GM23338 (cell line): ENCODE results near the gene PHOX2B. TPM values are rescaled to one million over a fixed set of nuclear protein-coding genes. Genes with fewer than 3 reads are reported as not detected.

ENCODE experiments used
- ATAC-seq: fragments of 200-7000 bp; cut with Tn5 transposase; 3 replicates; pipeline ENCODE4 v1.9.1; 2020
- DNase-seq: peaks from one replicate; pipeline ENCODE4 v3.0.0-alpha.2; 2015; ENCODE audit warnings: low spot score
- H2AFZ ChIP-seq: fragments of 200-600 bp; sonication (generic); 2 replicates; pipeline ENCODE4 v1.8.0; 2016; ENCODE audit warnings: antibody characterized with exemption, mild to moderate bottlenecking, moderate library complexity
- H3F3A ChIP-seq: fragments of 200-600 bp; sonication (generic); replicated peaks from 2 replicates; pipeline ENCODE4 v1.8.0; 2017; ENCODE audit warnings: antibody characterized with exemption, mixed run types, low read depth
- H3K27ac ChIP-seq: fragments of 200-600 bp; sonication (generic); 2 replicates; pipeline ENCODE4 v1.6.1; 2016; ENCODE audit warnings: low read depth
- H3K27me3 ChIP-seq: fragments of 200-600 bp; sonication (generic); 2 replicates; pipeline ENCODE4 v1.8.0; 2016; ENCODE audit warnings: mild to moderate bottlenecking, mixed run types, moderate library complexity; ENCODE audit not compliant: insufficient read depth
- H3K36me3 ChIP-seq: fragments of 200-600 bp; sonication (generic); 2 replicates; pipeline ENCODE4 v1.8.0; 2016; ENCODE audit warnings: mild to moderate bottlenecking; ENCODE audit not compliant: insufficient read depth
- H3K4me1 ChIP-seq: fragments of 200-600 bp; sonication (generic); 2 replicates; pipeline ENCODE4 v1.8.0; 2016; ENCODE audit warnings: mild to moderate bottlenecking, moderate library complexity; ENCODE audit not compliant: insufficient read depth
- H3K4me2 ChIP-seq: fragments of 200-600 bp; sonication (generic); 2 replicates; pipeline ENCODE4 v1.7.1; 2017; ENCODE audit warnings: mixed run types
- H3K4me3 ChIP-seq: fragments of 200-600 bp; sonication (generic); 2 replicates; pipeline ENCODE4 v1.6.1; 2016; ENCODE audit warnings: mixed run types
- H3K79me2 ChIP-seq: fragments of 200-600 bp; sonication (generic); replicated peaks from 2 replicates; pipeline ENCODE4 v1.8.0; 2017; ENCODE audit warnings: mild to moderate bottlenecking; ENCODE audit not compliant: insufficient read depth
- H3K9me2 ChIP-seq: fragments of 200-600 bp; sonication (generic); 2 replicates; pipeline ENCODE4 v1.8.0; 2017; ENCODE audit not compliant: insufficient read depth
- H4K20me1 ChIP-seq: fragments of 200-600 bp; sonication (generic); replicated peaks from 2 replicates; pipeline ENCODE4 v1.8.0; 2017; ENCODE audit warnings: mild to moderate bottlenecking; ENCODE audit not compliant: insufficient read depth
- H3K27ac Mint-ChIP-seq: 2 replicates; pipeline ENCODE4 v1.8.0; 2020; ENCODE audit warnings: inconsistent platforms, mild to moderate bottlenecking, moderate library complexity, mixed read lengths
- H3K27me3 Mint-ChIP-seq: 3 replicates; pipeline ENCODE4 v1.8.0; 2022; ENCODE audit warnings: low read depth, mild to moderate bottlenecking, moderate library complexity, mixed read lengths, inconsistent platforms; ENCODE audit not compliant: insufficient read depth, poor library complexity
- H3K36me3 Mint-ChIP-seq: 3 replicates; pipeline ENCODE4 v1.8.0; 2021; ENCODE audit warnings: low read depth, mild to moderate bottlenecking, inconsistent platforms, moderate library complexity, mixed read lengths
- H3K4me1 Mint-ChIP-seq: 3 replicates; pipeline ENCODE4 v1.8.0; 2020; ENCODE audit warnings: mild to moderate bottlenecking, inconsistent platforms, mixed read lengths
- H3K4me3 Mint-ChIP-seq: 3 replicates; pipeline ENCODE4 v1.8.0; 2021; ENCODE audit warnings: moderate library complexity, mild to moderate bottlenecking, inconsistent platforms, mixed read lengths
- H3K9me3 Mint-ChIP-seq: 3 replicates; pipeline ENCODE4 v1.8.0; 2020; ENCODE audit warnings: moderate library complexity, mild to moderate bottlenecking, inconsistent platforms, mixed read lengths
- EZH2 ChIP-seq: fragments of 200-600 bp; sonication (generic); IDR thresholded peaks from one replicate; pipeline ENCODE4 v1.8.0; 2017; ENCODE audit warnings: antibody characterized with exemption, mild to moderate bottlenecking, low read depth; ENCODE audit not compliant: unreplicated experiment
- EZH2phosphoT487 ChIP-seq: fragments of 200-600 bp; sonication (generic); IDR thresholded peaks from one replicate; pipeline ENCODE4 v1.8.1; 2018; ENCODE audit warnings: antibody characterized with exemption; ENCODE audit not compliant: unreplicated experiment
- JUNB ChIP-seq: IDR thresholded peaks from one replicate; pipeline ENCODE4 v1.6.1; 2016; ENCODE audit warnings: antibody characterized with exemption; ENCODE audit not compliant: unreplicated experiment
- NANOG ChIP-seq: IDR thresholded peaks from 2 replicates; pipeline ENCODE4 v1.6.1; 2016; ENCODE audit warnings: antibody characterized with exemption, borderline replicate concordance
- POLR2AphosphoS5 ChIP-seq: IDR thresholded peaks from 2 replicates; pipeline ENCODE4 v1.6.1; 2016; ENCODE audit warnings: antibody characterized with exemption, low read depth
- ZNF114 ChIP-seq: fragments of 250-450 bp; sonication (Bioruptor Pico); IDR thresholded peaks from 2 replicates; pipeline ENCODE4 v1.5.0; 2020; ENCODE audit warnings: mild to moderate bottlenecking, moderate library complexity
- ZNF331 ChIP-seq: fragments of 250-450 bp; sonication (Bioruptor Pico); IDR thresholded peaks from 2 replicates; pipeline ENCODE4 v1.5.0; 2020; ENCODE audit warnings: low read depth, mild to moderate bottlenecking, moderate library complexity
- polyA plus RNA-seq: library from polyadenylated mRNA; unstranded; fragments of >200 nt; fragmentation: Nextera tagmentation; extraction: Ambion mirVana; gene quantifications from 2 replicates; pipeline ENCODE4 v1.2.1, GENCODE V29; 2016
- total RNA-seq: library from RNA; depleted of rRNA; stranded (reverse); fragments of >200 nt; shearing (Covaris generic); gene quantifications from 2 replicates; pipeline ENCODE4 v1.2.3, GENCODE V29; 2014
- TF ChIP-seq, protein P1 (sequence below), 2 experiments: fragments of 200-600 bp in 1 of 2; sonication (generic) in 1 of 2; conservative IDR thresholded peaks; 2 replicates each; pipeline versions ENCODE4 v1.5.1 to v1.6.1; 2016 to 2017; ENCODE audit warnings: antibody characterized with exemption in 2 of 2, low read depth in 2 of 2, mild to moderate bottlenecking in 2 of 2, moderate library complexity in 1 of 2
- TF ChIP-seq, protein P2 (sequence below): IDR thresholded peaks from one replicate; pipeline ENCODE4 v1.6.1; 2018; ENCODE audit warnings: antibody characterized with exemption; ENCODE audit not compliant: unreplicated experiment

Gene PHOX2B
- total and polyA plus RNA-seq, 2 experiments from 2014 or later: not detected

DNA sequence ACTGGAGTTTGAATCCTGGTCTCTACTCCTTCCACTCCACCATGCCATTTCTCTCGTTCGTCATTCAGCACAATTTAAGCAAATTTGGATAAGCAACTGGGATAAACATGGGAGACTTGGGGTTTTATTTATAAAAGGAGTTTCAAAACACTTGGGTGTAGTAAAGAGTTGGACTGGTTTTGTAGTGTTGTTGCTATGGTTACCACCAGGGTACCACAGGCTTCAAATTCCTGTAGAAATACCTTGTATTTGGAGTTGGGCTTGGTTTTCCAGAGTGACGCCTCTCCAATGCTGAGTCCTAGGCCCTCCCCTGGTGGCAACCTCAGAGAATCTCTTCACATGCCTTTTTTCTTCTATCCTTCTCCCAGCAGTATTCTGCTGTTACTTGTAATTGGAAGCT lies 27.9 kb upstream of the PHOX2B start (continued):
- TF ChIP-seq, protein P1, sequence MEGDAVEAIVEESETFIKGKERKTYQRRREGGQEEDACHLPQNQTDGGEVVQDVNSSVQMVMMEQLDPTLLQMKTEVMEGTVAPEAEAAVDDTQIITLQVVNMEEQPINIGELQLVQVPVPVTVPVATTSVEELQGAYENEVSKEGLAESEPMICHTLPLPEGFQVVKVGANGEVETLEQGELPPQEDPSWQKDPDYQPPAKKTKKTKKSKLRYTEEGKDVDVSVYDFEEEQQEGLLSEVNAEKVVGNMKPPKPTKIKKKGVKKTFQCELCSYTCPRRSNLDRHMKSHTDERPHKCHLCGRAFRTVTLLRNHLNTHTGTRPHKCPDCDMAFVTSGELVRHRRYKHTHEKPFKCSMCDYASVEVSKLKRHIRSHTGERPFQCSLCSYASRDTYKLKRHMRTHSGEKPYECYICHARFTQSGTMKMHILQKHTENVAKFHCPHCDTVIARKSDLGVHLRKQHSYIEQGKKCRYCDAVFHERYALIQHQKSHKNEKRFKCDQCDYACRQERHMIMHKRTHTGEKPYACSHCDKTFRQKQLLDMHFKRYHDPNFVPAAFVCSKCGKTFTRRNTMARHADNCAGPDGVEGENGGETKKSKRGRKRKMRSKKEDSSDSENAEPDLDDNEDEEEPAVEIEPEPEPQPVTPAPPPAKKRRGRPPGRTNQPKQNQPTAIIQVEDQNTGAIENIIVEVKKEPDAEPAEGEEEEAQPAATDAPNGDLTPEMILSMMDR (conservative IDR thresholded peaks at IDR 0.05; ENCODE audit: low read depth in 2 of 2): no peak
- TF ChIP-seq NANOG (no peak), EZH2phosphoT487 (no peak), ZNF114 (CRISPR knock-in tag) (no peak), EZH2 (no peak), ZNF331 (CRISPR knock-in tag) (no peak), JUNB (no peak)
- TF ChIP-seq, protein P2, sequence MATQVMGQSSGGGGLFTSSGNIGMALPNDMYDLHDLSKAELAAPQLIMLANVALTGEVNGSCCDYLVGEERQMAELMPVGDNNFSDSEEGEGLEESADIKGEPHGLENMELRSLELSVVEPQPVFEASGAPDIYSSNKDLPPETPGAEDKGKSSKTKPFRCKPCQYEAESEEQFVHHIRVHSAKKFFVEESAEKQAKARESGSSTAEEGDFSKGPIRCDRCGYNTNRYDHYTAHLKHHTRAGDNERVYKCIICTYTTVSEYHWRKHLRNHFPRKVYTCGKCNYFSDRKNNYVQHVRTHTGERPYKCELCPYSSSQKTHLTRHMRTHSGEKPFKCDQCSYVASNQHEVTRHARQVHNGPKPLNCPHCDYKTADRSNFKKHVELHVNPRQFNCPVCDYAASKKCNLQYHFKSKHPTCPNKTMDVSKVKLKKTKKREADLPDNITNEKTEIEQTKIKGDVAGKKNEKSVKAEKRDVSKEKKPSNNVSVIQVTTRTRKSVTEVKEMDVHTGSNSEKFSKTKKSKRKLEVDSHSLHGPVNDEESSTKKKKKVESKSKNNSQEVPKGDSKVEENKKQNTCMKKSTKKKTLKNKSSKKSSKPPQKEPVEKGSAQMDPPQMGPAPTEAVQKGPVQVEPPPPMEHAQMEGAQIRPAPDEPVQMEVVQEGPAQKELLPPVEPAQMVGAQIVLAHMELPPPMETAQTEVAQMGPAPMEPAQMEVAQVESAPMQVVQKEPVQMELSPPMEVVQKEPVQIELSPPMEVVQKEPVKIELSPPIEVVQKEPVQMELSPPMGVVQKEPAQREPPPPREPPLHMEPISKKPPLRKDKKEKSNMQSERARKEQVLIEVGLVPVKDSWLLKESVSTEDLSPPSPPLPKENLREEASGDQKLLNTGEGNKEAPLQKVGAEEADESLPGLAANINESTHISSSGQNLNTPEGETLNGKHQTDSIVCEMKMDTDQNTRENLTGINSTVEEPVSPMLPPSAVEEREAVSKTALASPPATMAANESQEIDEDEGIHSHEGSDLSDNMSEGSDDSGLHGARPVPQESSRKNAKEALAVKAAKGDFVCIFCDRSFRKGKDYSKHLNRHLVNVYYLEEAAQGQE: no peak

DNA sequence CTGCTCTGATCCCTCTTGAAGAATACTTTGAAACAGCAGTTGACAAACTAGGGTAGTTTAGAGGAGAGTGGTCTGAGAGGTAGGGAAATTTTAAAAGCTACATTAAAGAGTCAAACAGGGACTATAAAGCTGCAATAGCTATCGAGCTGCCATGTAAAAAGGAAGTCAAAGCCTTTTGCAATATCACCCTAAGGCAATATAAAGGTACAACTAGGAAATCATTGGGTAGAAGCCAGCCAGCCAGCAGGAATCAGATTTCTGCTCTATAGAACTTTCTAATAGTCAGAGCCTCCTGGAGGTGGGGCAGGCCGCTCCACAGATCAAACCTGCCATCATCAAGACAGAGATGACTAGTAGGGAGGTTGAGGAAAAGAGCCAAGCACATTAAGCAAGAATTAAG lies 15.2 kb upstream of the PHOX2B start:
- 0 out of 2 replicates have a peak overlapping the region, but pooled peaks have one; percentile 10 for H2AFZ ChIP-seq
- H3K4me1 Mint-ChIP-seq: no peaks in the 10 kb centered on the region
- 0 out of 2 replicates have a peak, but pooled peaks cover 2% of the 10 kb centered on the region for H4K20me1 ChIP-seq
- no peak overlapping the region for H3K4me2 ChIP-seq
- no peak overlapping the region for H3K27ac Mint-ChIP-seq
- ATAC-seq (no peak), DNase-seq (no peak)
- H3K27ac ChIP-seq: no peak overlapping the region
- no peaks in the 10 kb centered on the region for H3F3A ChIP-seq
- no peaks in the 10 kb centered on the region for H3K36me3 ChIP-seq
- no peak overlapping the region for H3K4me3 Mint-ChIP-seq
- TF ChIP-seq POLR2AphosphoS5 (no peak), EZH2 (no peak), NANOG (no peak), JUNB (no peak)
- TF ChIP-seq, protein P2: no peak
- H3K79me2 ChIP-seq: no peaks in the 10 kb centered on the region
- no peak overlapping the region for H3K4me3 ChIP-seq
- H3K27me3 Mint-ChIP-seq: peaks cover 2% of the 10 kb centered on the region
- no peaks in the 10 kb centered on the region for H3K36me3 Mint-ChIP-seq
- H3K9me3 Mint-ChIP-seq: no peaks in the 10 kb centered on the region
- no peaks in the 10 kb centered on the region for H3K9me2 ChIP-seq
- no peaks in the 10 kb centered on the region for H3K4me1 ChIP-seq
- peaks cover 16% of the 10 kb centered on the region for H3K27me3 ChIP-seq
